Measurements from ENCODE around the gene PRDM16. TPM values are rescaled to one million over a fixed set of nuclear protein-coding genes. Genes with fewer than 3 reads are reported as not detected.

PRDM16 gene
- total RNA-seq, 1 donor from 2014 or later, result 84.2 TPM

DNA sequence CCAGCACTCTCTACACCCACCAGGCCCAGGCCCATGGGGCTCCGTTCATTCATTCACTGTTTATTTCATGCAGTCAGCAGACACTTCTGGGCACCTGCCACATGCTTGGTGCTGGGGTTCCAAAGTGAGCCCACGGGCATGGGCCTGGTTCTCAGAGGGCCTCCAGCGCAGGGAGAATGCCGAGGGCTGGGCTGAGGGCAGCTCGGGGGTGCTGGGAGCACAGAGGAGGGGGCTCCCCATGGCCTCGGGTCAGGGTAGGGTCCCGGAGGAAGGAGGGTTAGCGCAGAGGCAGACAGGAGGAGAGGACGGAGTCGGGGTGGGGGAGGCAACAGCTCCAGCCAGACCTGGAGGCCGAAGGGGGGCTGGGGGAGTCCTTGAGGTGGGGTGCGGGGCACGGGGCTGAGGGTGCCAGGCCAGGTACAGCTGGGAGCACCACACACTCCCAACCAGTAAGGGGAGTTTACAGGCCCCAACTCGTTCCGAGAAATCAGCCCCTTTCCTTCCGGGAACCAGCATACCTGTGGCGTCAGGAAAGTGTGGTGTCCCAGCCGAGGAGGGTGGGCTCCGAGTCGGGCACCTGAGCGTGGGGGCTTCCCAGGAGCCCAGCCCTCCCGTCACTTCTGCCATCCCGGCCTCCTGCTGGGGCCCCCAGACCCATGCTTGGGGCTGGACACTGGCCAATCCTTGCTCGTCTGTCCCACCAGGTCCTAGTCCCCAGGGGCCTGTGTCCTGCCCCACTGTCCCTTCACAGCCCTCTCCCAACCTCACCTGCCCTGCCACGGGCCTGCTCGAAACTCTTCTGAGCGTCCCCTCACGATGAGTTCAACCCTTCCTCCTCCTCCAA lies 396.3 kb downstream of the PRDM16 start:
- DNase-seq (ENCODE audit: low spot score in 2 of 2), result no peak
- no peaks in the 10 kb centered on the region for H3K36me3 ChIP-seq
- H3K27ac ChIP-seq, result no peak overlapping the region
- H3K9me3 ChIP-seq, result no peaks in the 10 kb centered on the region
- H3K4me1 ChIP-seq, result no peaks in the 10 kb centered on the region
- TF ChIP-seq, protein P1, sequence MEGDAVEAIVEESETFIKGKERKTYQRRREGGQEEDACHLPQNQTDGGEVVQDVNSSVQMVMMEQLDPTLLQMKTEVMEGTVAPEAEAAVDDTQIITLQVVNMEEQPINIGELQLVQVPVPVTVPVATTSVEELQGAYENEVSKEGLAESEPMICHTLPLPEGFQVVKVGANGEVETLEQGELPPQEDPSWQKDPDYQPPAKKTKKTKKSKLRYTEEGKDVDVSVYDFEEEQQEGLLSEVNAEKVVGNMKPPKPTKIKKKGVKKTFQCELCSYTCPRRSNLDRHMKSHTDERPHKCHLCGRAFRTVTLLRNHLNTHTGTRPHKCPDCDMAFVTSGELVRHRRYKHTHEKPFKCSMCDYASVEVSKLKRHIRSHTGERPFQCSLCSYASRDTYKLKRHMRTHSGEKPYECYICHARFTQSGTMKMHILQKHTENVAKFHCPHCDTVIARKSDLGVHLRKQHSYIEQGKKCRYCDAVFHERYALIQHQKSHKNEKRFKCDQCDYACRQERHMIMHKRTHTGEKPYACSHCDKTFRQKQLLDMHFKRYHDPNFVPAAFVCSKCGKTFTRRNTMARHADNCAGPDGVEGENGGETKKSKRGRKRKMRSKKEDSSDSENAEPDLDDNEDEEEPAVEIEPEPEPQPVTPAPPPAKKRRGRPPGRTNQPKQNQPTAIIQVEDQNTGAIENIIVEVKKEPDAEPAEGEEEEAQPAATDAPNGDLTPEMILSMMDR (IDR thresholded peaks at IDR 0.05), result no peak
- intact Hi-C loops (cut with DNase I), result no loop called here
- H3K27me3 ChIP-seq, result no peaks in the 10 kb centered on the region
- H3K4me3 ChIP-seq, result no peak overlapping the region

DNA sequence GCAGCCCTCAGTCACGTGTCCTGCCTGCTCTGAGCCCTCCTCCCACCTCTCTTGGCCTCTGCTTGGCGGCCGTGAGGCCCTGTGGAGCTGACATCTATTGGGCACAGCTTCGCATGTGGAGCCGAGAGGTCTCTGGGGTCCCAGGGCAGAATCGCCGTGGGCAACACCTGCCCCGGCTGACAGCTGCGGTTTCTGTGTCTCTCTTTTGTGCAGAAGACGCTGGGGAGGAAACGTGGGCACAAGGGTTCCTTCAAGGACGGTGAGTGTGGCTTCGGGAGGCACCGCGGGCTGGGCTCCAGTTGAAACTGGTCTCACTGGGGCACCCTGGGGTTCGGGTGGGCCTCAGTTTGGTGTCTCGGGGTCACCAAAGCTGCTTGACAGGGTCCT lies 396.9 kb downstream of the PRDM16 start:
- intact Hi-C loops (cut with DNase I), result no loop called here
- no peak overlapping the region for H3K27ac ChIP-seq
- H3K4me1 ChIP-seq, result no peaks in the 10 kb centered on the region
- TF ChIP-seq, protein P1 (IDR thresholded peaks at IDR 0.05), result no peak
- no peaks in the 10 kb centered on the region for H3K36me3 ChIP-seq
- no peak for DNase-seq (ENCODE audit: low spot score in 2 of 2)
- H3K4me3 ChIP-seq, result no peak overlapping the region
- H3K27me3 ChIP-seq, result no peaks in the 10 kb centered on the region
- no peaks in the 10 kb centered on the region for H3K9me3 ChIP-seq

DNA sequence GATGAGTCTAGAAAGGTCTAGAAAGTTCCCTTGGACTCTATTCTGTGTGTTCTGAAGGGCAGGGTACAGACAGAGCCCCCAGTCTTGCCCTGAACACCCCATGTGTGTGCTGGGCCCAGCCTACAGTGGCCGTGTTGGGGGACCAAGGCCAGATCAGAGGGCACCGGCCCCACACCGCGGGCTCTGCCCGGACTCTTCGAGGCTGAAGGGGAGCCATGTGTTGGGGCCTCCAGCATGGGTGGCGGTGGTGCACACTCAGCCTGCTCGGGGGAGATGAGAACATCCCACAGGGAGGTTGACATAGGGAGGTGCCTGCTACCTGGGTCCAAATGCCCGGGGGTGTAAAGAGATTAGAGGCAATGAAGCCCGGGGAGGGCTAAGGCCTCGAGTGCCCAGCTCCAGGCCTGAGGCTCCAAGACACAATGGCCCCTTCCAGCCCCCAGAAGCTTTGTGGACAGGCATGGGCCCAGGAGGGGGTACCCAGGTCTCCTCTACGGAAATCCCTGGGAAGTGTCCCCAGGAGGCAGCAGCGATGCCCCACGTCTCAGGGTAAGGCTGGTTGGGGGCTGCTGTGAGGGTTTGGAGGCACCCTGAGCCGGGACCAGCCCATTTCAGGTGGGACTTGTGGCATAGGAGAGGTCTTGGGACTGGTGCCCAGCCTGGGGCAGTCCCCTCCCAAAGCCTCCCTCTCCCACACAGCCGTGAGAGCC lies 397.5 kb downstream of the PRDM16 start:
- Histone ChIP-seq H3K27ac (no peak overlapping the region), H3K27me3 (no peaks in the 10 kb centered on the region), H3K36me3 (no peaks in the 10 kb centered on the region), H3K4me3 (no peak overlapping the region), H3K9me3 (no peaks in the 10 kb centered on the region), H3K4me1 (no peaks in the 10 kb centered on the region)
- TF ChIP-seq, protein P1 (IDR thresholded peaks at IDR 0.05), result no peak
- intact Hi-C loops (cut with DNase I), result no loop called here
- DNase-seq (ENCODE audit: low spot score in 2 of 2), result no peak

DNA sequence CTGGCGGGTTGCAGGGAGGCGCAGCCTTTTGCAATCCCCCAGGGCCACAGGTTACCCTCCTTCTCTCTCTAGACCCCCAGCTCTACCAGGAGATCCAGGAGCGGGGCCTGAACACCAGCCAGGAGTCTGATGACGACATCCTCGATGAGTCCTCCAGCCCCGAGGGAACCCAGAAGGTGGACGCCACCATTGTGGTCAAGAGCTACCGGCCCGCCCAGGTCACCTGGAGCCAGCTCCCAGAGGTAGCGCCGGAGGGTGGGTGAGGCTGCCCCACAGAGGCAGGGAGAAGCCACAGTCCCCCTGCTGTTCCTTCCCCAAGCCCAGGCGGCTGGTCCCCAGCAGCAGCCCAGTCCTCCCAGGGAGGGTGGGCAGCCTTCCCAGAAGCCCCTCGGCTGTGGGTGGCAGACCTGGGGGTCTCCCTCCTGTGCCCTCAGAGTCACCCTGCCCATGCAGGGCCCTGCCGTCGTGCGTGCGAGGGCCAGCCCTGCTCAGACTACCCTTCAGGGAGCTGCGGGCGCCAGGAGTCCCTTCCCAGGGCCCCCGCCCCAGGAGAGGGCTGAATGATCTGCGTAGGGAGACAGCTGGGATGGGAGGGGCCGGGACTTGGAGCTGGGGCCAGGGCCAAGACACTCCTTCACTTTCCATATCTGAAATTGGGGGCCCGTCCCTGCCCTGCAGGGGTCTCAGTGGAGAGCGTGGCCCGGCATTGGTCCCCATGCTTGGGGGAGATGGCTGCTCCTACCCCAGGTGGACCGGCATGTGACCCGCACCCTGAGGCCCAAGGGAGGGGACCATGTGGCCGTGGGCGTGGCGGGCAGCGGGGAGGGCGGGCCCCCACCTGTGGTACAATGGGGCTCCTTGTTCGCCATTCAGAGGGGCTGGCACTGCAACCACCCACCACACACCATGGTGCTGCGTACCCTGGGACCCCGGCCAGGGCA lies 398.4 kb downstream of the PRDM16 start:
- Histone ChIP-seq H3K36me3 (no peaks in the 10 kb centered on the region), H3K27me3 (no peaks in the 10 kb centered on the region), H3K4me3 (no peak overlapping the region), H3K27ac (no peak overlapping the region), H3K4me1 (no peaks in the 10 kb centered on the region), H3K9me3 (no peaks in the 10 kb centered on the region)
- TF ChIP-seq, protein P1 (IDR thresholded peaks at IDR 0.05), result no peak
- no peak for DNase-seq (ENCODE audit: low spot score in 2 of 2)
- intact Hi-C loops (cut with DNase I), result no loop called here

DNA sequence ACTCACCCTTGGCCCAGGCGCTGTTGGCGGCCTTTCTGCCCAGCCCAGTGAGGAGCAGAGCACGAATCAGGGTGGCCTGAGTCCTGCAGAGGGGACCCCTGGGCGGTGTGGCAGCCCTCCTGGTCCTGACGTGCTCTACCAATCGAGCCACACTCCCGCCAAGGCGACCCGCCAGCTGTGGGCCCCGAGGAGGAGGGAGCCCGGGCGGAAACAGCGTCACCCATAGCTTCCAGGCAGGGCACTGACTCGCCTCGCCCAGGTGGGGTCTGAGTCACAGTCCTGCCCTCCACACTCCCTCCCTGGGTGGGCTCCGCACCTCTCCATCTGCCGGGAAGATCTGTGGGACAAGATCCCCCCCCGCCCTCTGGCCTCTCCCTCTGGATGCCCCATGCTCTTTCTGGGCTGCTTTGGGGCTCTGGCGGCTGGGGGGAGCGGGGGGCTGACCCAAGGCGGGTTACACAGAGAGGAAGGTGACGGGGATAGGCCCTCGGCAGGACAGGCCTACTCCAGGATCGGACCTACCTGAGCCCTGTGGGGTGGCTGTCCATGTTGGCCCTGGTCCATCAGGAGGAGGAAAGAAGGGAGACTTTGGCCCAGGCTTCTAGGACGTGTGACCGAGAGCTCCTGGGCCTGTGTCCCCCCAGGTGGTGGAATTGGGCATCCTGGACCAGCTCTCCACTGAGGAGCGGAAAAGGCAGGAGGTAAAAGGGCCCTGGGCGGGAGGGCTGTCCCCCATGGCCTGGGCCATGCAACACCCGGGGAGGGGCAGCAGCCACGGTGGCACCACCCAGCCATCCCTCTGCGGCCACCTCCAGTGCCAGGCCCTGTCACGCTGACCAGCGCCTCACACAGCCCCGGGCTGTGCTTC lies 399.5 kb downstream of the PRDM16 start:
- no peaks in the 10 kb centered on the region for H3K36me3 ChIP-seq

More for the DNA sequence above, 399.5 kb downstream of the PRDM16 start:
- DNase-seq (ENCODE audit: low spot score in 2 of 2), result no peak
- H3K9me3 ChIP-seq, result no peaks in the 10 kb centered on the region
- intact Hi-C loops (cut with DNase I), result no loop called here
- no peak overlapping the region for H3K27ac ChIP-seq
- no peaks in the 10 kb centered on the region for H3K27me3 ChIP-seq
- no peaks in the 10 kb centered on the region for H3K4me1 ChIP-seq
- H3K4me3 ChIP-seq, result no peak overlapping the region
- TF ChIP-seq, protein P1 (IDR thresholded peaks at IDR 0.05), result no peak

Data from ascending aorta (tissue), 2 donors.